H1 (cell line): ENCODE data around the gene COL4A3. TPM values are rescaled to one million over a fixed set of nuclear protein-coding genes. Genes with fewer than 3 reads are reported as not detected.

ENCODE experiments used
- CTCF ChIA-PET: fragments of 300-600 bp; sonication (Branson Sonifier 250); formaldehyde crosslinking; loops from one replicate; lab custom pipeline; 2021; ENCODE audit not compliant: partially characterized antibody; lab: Charles Lee
- POLR2A ChIA-PET: fragments of 300-600 bp; sonication (Branson Sonifier 250); formaldehyde crosslinking; loops from one replicate; lab custom pipeline; 2021; ENCODE audit warnings: inconsistent platforms; ENCODE audit not compliant: partially characterized antibody; lab: Charles Lee
- DNase-seq, 2 experiments: peaks; one replicate each; pipeline versions ENCODE4 v3.0.0 to v3.0.0-alpha.2; 2010 to 2022; ENCODE audit warnings: low spot score in 2 of 2, low read depth in 1 of 2, mixed read lengths in 1 of 2
- FAIRE-seq: peaks from 2 replicates; lab custom pipeline; 2011; peaks lifted over from hg19 to GRCh38; lab: Jason Lieb, UNC
- H2AFZ ChIP-seq: 2 replicates; pipeline ENCODE4 v1.8.1; 2012; ENCODE audit warnings: low read length, inconsistent platforms
- H2AK5ac ChIP-seq: 2 replicates; pipeline ENCODE4 v1.6.1; 2013; ENCODE audit warnings: low read depth, low read length
- H2BK120ac ChIP-seq: replicated peaks from 2 replicates; pipeline ENCODE3; 2013; ENCODE audit warnings: low read depth, low read length, inconsistent platforms
- H2BK12ac ChIP-seq: 2 replicates; pipeline ENCODE4 v1.6.1; 2013; ENCODE audit warnings: low read depth, low read length
- H2BK15ac ChIP-seq: 2 replicates; pipeline ENCODE4 v1.6.1; 2013; ENCODE audit warnings: low read length
- H2BK20ac ChIP-seq: 2 replicates; pipeline ENCODE4 v1.6.1; 2013; ENCODE audit warnings: low read length
- H2BK5ac ChIP-seq: 2 replicates; pipeline ENCODE4 v1.6.1; 2013; ENCODE audit warnings: low read depth, low read length
- H3K14ac ChIP-seq: 2 replicates; pipeline ENCODE4 v1.6.1; 2013; ENCODE audit warnings: inconsistent platforms; ENCODE audit not compliant: insufficient read length
- H3K18ac ChIP-seq: 2 replicates; pipeline ENCODE4 v1.6.1; 2013; ENCODE audit warnings: low read length; ENCODE audit errors: extremely low read depth
- H3K23ac ChIP-seq: 2 replicates; pipeline ENCODE4 v1.6.1; 2013; ENCODE audit warnings: inconsistent platforms; ENCODE audit not compliant: insufficient read length
- H3K23me2 ChIP-seq: 2 replicates; pipeline ENCODE4 v1.6.1; 2013; ENCODE audit warnings: low read depth, low read length
- H3K27ac ChIP-seq: 2 replicates; pipeline ENCODE4 v1.6.1; 2011; ENCODE audit warnings: low read depth, low read length, inconsistent platforms
- H3K27me3 ChIP-seq, 4 experiments: replicated peaks in 1 of 4; 1 replicate in 1 of 4; 2 replicates in 3 of 4; pipeline versions ENCODE4 v1.6.1 to v1.8.1; 2011 to 2013; ENCODE audit warnings: low read length in 3 of 4, mild to moderate bottlenecking in 3 of 4, inconsistent platforms in 2 of 4, mixed read lengths in 2 of 4, moderate library complexity in 1 of 4; ENCODE audit not compliant: control insufficient read depth in 3 of 4, insufficient read depth in 3 of 4; ENCODE audit errors: extremely low read depth in 1 of 4
- H3K36me3 ChIP-seq, 4 experiments: 2 replicates each; pipeline versions ENCODE4 v1.6.1 to v1.8.1; 2011 to 2013; ENCODE audit warnings: mild to moderate bottlenecking in 4 of 4, low read length in 3 of 4, moderate library complexity in 2 of 4, control low read depth in 1 of 4, inconsistent platforms in 1 of 4; ENCODE audit not compliant: insufficient read depth in 4 of 4, control insufficient read depth in 2 of 4
- H3K4ac ChIP-seq: replicated peaks from 2 replicates; pipeline ENCODE3; 2013; ENCODE audit warnings: low read length, low read depth, mixed read lengths, inconsistent platforms; ENCODE audit not compliant: insufficient read length
- H3K4me1 ChIP-seq, 4 experiments: replicated peaks in 1 of 4; 1 replicate in 1 of 4; 2 replicates in 3 of 4; pipeline versions ENCODE4 v1.6.1 to v1.8.1; 2011 to 2013; ENCODE audit warnings: low read length in 3 of 4, inconsistent platforms in 2 of 4, mixed read lengths in 1 of 4; ENCODE audit not compliant: insufficient read depth in 4 of 4, control insufficient read depth in 3 of 4
- H3K4me2 ChIP-seq, 2 experiments: 2 replicates each; pipeline versions ENCODE4 v1.6.1 to v1.8.1; 2011 to 2013; ENCODE audit warnings: low read depth in 2 of 2, low read length in 2 of 2, control low read depth in 1 of 2, inconsistent platforms in 1 of 2, mild to moderate bottlenecking in 1 of 2; ENCODE audit not compliant: insufficient read depth in 1 of 2
- H3K4me3 ChIP-seq, 4 experiments: fragments of 200-600, 300-600 bp in 1 of 4; sonication (generic), shearing (Covaris generic), sonication (Bioruptor Twin) in 1 of 4; 2 replicates each; pipeline versions ENCODE4 v1.5.1 to v1.8.1; 2011 to 2016; ENCODE audit warnings: low read length in 4 of 4, low read depth in 3 of 4, control low read depth in 2 of 4, inconsistent platforms in 2 of 4, mild to moderate bottlenecking in 2 of 4, mixed read lengths in 1 of 4, moderate library complexity in 1 of 4; ENCODE audit not compliant: insufficient read depth in 2 of 4; ENCODE audit errors: extremely low read depth in 1 of 4
- H3K56ac ChIP-seq: replicated peaks from 2 replicates; pipeline ENCODE3; 2013; ENCODE audit warnings: low read depth, mild to moderate bottlenecking, mixed read lengths, low read length, inconsistent platforms; ENCODE audit not compliant: insufficient read length
- H3K79me1 ChIP-seq: 2 replicates; pipeline ENCODE4 v1.6.1; 2013; ENCODE audit warnings: low read depth, low read length, control low read depth
- H3K79me2 ChIP-seq, 2 experiments: 2 replicates each; pipeline versions ENCODE4 v1.6.1 to v1.8.1; 2012 to 2013; ENCODE audit warnings: low read length in 2 of 2, mild to moderate bottlenecking in 2 of 2, inconsistent platforms in 1 of 2; ENCODE audit not compliant: insufficient read depth in 2 of 2, control insufficient read depth in 1 of 2
- H3K9ac ChIP-seq, 4 experiments: replicated peaks in 1 of 4; 1 replicate in 1 of 4; 2 replicates in 3 of 4; pipeline versions ENCODE4 v1.6.1 to v1.8.1; 2011 to 2013; ENCODE audit warnings: low read depth in 3 of 4, low read length in 3 of 4, control low read depth in 2 of 4, mild to moderate bottlenecking in 2 of 4, moderate library complexity in 2 of 4, inconsistent platforms in 1 of 4; ENCODE audit errors: extremely low read depth in 1 of 4
- H3K9me3 ChIP-seq, 2 experiments: 2 replicates each; pipeline versions ENCODE4 v1.6.1 to v1.8.1; 2012 to 2013; ENCODE audit warnings: mild to moderate bottlenecking in 2 of 2, moderate library complexity in 2 of 2, control low read depth in 1 of 2, inconsistent platforms in 1 of 2, low read depth in 1 of 2, low read length in 1 of 2, mixed read lengths in 1 of 2; ENCODE audit not compliant: insufficient read depth in 2 of 2
- H4K20me1 ChIP-seq, 2 experiments: replicated peaks in 1 of 2; 2 replicates each; pipeline versions ENCODE3 to v1.8.1; 2011 to 2013; ENCODE audit warnings: inconsistent platforms in 2 of 2, low read length in 2 of 2, mild to moderate bottlenecking in 1 of 2; ENCODE audit not compliant: insufficient read depth in 2 of 2, control insufficient read depth in 1 of 2
- H4K5ac ChIP-seq: 2 replicates; pipeline ENCODE4 v1.6.1; 2013; ENCODE audit warnings: low read length, low read depth, mixed read lengths, inconsistent platforms; ENCODE audit not compliant: insufficient read length
- H4K8ac ChIP-seq: 2 replicates; pipeline ENCODE4 v1.8.0; 2013; ENCODE audit warnings: mild to moderate bottlenecking, moderate library complexity, low read length, inconsistent platforms; ENCODE audit not compliant: insufficient read depth; ENCODE audit errors: extremely low read depth
- H4K91ac ChIP-seq: replicated peaks from 2 replicates; pipeline ENCODE3; 2013; ENCODE audit warnings: low read length, mixed read lengths, inconsistent platforms; ENCODE audit not compliant: insufficient read length
- BCL11A ChIP-seq, 2 experiments: IDR thresholded peaks; one replicate each; pipeline ENCODE4 v1.6.1; 2011; ENCODE audit warnings: low read depth in 2 of 2, low read length in 2 of 2, mild to moderate bottlenecking in 2 of 2
- BRCA1 ChIP-seq: IDR thresholded peaks from 2 replicates; pipeline ENCODE4 v1.6.1; 2012; ENCODE audit warnings: low read depth, low read length, improper control_type of control experiment
- RAD21 ChIP-seq, 2 experiments: IDR thresholded peaks in 1 of 2; conservative IDR thresholded peaks in 1 of 2; 2 replicates each; pipeline ENCODE4 v1.6.1; 2011; ENCODE audit warnings: low read depth in 2 of 2, low read length in 2 of 2, improper control_type of control experiment in 1 of 2, inconsistent platforms in 1 of 2, mild to moderate bottlenecking in 1 of 2, moderate library complexity in 1 of 2
- RFX5 ChIP-seq: IDR thresholded peaks from 2 replicates; pipeline ENCODE4 v1.6.1; 2011; ENCODE audit warnings: low read depth, low read length, improper control_type of control experiment, borderline replicate concordance
- SIN3A ChIP-seq, 2 experiments: IDR thresholded peaks in 1 of 2; conservative IDR thresholded peaks in 1 of 2; 2 replicates each; pipeline ENCODE4 v1.6.1; 2011 to 2012; ENCODE audit warnings: low read length in 2 of 2, improper control_type of control experiment in 1 of 2, low read depth in 1 of 2, mild to moderate bottlenecking in 1 of 2
- SP1 ChIP-seq: IDR thresholded peaks from 2 replicates; pipeline ENCODE4 v1.6.1; 2011; ENCODE audit warnings: low read depth, low read length
- SUZ12 ChIP-seq: fragments of 200-600 bp; sonication (generic); IDR thresholded peaks from 2 replicates; pipeline ENCODE4 v1.6.1; 2012; ENCODE audit warnings: mild to moderate bottlenecking, inconsistent platforms, low read length, moderate library complexity, mixed read lengths
- TCF12 ChIP-seq: IDR thresholded peaks from 2 replicates; pipeline ENCODE4 v1.6.1; 2011; ENCODE audit warnings: low read depth, mild to moderate bottlenecking, low read length
- WGBS, 2 experiments: shearing (Covaris generic) in 1 of 2; methylation state at CpG; one replicate each; pipeline versions ENCODE4 v1.1.6 to v1.1.7; 2013 to 2015; ENCODE audit warnings: low lambda C conversion rate in 2 of 2, mixed read lengths in 2 of 2, inconsistent platforms in 1 of 2, low coverage in 1 of 2, missing lambda C conversion rate in 1 of 2; ENCODE audit not compliant: insufficient replicate concordance in 2 of 2, insufficient coverage in 1 of 2, insufficient read length in 1 of 2; ENCODE audit errors: extremely low coverage in 1 of 2, missing lambda C conversion rate in 1 of 2; 5-methylcytosine and 5-hydroxymethylcytosine counted together
- polyA plus RNA-seq, 7 experiments: library from polyadenylated mRNA; depleted of rRNA in 3 of 7; stranded (reverse) in 5 of 7; unstranded in 2 of 7; fragments of >200 nt in 5 of 7; fragments of 200-250 nt in 2 of 7; gene quantifications; 1 replicate in 5 of 7; 2 replicates in 1 of 7; 4 replicates in 1 of 7; pipeline versions ENCODE4 v1.2.1 to v1.2.3, GENCODE V29; 2011 to 2013; ENCODE audit warnings: missing spikeins in 2 of 7, mixed read lengths in 2 of 7
- total RNA-seq: library from RNA; stranded (reverse); fragmentation: NEBNext Ultra II Directional; extraction: Animal tissue kit (Norgen Biotek cat#: 25700); gene quantifications from 2 replicates; pipeline ENCODE4 v1.2.1, GENCODE V29; 2021
- TF ChIP-seq, protein P1 (sequence below): IDR thresholded peaks from 2 replicates; pipeline ENCODE4 v1.6.1; 2012; ENCODE audit warnings: inconsistent platforms

COL4A3 gene
- total and polyA plus RNA-seq, 2 of the 8 experiments (the other 6 are each of a cell fraction or from before 2014, with no cell fraction given): 0.12 to 0.17 TPM

DNA sequence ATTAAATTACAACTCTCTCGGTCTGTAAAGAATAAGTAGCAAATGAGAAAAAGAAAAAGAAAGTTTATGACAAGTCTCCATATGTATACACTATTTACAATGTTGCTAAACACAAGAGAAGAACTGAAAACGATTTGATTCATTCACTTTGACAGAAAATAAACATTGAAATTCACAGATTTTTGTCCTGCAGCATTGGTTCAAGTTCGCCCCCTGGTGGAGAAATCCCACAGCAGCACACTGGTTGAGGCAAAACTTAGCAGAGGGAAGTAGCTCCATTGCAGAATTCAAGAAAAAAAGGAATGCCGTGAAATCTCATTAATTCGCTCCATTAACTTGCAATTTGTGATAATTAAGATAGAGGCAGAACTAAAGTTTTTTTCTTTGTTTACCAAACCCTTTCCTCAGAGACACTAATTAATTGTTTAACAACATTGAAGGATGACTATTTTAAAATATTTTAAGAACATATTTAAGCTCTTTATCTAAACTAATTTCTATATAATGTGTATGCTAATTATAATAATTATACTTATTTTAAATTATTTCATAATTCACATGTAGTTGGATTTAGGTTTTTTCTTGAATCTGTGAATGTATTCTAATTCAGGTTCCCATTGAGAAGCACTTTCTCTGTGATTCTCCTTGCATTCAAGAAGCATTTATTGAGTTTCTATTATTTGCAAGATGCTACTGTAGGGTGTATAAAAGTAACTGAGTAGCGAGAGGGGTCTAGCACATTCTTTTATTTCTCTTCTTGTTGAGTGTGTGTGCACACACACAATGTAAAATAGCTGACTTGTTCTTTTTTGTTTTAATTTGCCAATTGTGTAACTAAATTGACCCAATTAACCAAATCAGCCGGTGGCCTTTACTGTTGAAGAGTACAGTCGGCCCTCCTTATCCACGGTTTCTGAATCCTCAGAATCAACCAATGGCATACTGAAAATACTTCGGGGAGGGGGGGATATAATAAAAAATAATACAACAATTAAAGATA, 74.1 kb downstream of the COL4A3 start:
- WGBS, 2 experiments: 62% methylated on average over 10 of the region's 10 CpGs; no CpG with 5 or more reads in 1 of the 2 experiments
- H3K4me1 ChIP-seq: 0 out of 7 replicates have a peak, but pooled peaks cover 0 to 2% (median 0%) of the 10 kb centered on the region in 4 experiments
- H3K9me3 ChIP-seq: no peaks in the 10 kb centered on the region
- no peak overlapping the region for H4K5ac ChIP-seq
- no peak overlapping the region for H2BK15ac ChIP-seq
- H2BK12ac ChIP-seq: no peak overlapping the region
- no peak overlapping the region for H3K56ac ChIP-seq
- H3K14ac ChIP-seq: no peak overlapping the region
- no peak overlapping the region for H2BK120ac ChIP-seq
- CTCF ChIA-PET: interaction anchor here (0.6 to 5.6 kb wide), 60 partner anchors 8 to 1291 kb away, joined by 3 to 112 read pairs (median 4); partner anchors contain the start of gene TM4SF20
- H3K4ac ChIP-seq: no peak overlapping the region
- H3K23me2 ChIP-seq: no peaks in the 10 kb centered on the region
- no peaks in the 10 kb centered on the region for H3K27me3 ChIP-seq
- no peak overlapping the region for H2AFZ ChIP-seq
- FAIRE-seq (peak; percentile 97), DNase-seq (peak; percentile 39 to 82)
- H3K79me1 ChIP-seq: no peaks in the 10 kb centered on the region
- POLR2A ChIA-PET: no interaction called here
- H3K4me3 ChIP-seq: no peak overlapping the region
- no peaks in the 10 kb centered on the region for H3K36me3 ChIP-seq
- no peak overlapping the region for H3K4me2 ChIP-seq
- H2AK5ac ChIP-seq: no peak overlapping the region
- H3K27ac ChIP-seq: no peak overlapping the region
- H3K9ac ChIP-seq: no peak overlapping the region
- H2BK20ac ChIP-seq: no peak overlapping the region
- H4K91ac ChIP-seq: no peak overlapping the region
- no peak overlapping the region for H4K8ac ChIP-seq
- H3K23ac ChIP-seq: no peak overlapping the region
- no peak overlapping the region for H2BK5ac ChIP-seq
- no peaks in the 10 kb centered on the region for H4K20me1 ChIP-seq
- H3K79me2 ChIP-seq: no peaks in the 10 kb centered on the region
- no peak overlapping the region for H3K18ac ChIP-seq
- no peak for TF ChIP-seq SP1
- TF ChIP-seq BRCA1: no peak
- no peak for TF ChIP-seq SIN3A (conservative IDR thresholded peaks at IDR 0.05 in 1 of 2, IDR thresholded peaks at IDR 0.05 in 1 of 2; ENCODE audit: low read depth in 1 of 2, low read length in 2 of 2)
- TF ChIP-seq TCF12: no peak
- TF ChIP-seq BCL11A (IDR thresholded peaks at IDR 0.05; ENCODE audit: low read depth in 2 of 2, low read length in 2 of 2): no peak
- TF ChIP-seq RAD21 (IDR thresholded peaks at IDR 0.05 in 1 of 2, conservative IDR thresholded peaks at IDR 0.05 in 1 of 2; ENCODE audit: low read depth in 2 of 2, low read length in 2 of 2): peak; percentile 89 to 90
- no peak for TF ChIP-seq SUZ12
- TF ChIP-seq RFX5: no peak
- TF ChIP-seq, protein P1, sequence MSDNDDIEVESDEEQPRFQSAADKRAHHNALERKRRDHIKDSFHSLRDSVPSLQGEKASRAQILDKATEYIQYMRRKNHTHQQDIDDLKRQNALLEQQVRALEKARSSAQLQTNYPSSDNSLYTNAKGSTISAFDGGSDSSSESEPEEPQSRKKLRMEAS: no peak
